ENCODE results near the gene ATP5F1A.
"Not testable (repeated sequence)": the region's sequence is repeated elsewhere in the genome, so short reads cannot be mapped to it uniquely, and the experiment has no call there.

Gene ATP5F1A

DNA sequence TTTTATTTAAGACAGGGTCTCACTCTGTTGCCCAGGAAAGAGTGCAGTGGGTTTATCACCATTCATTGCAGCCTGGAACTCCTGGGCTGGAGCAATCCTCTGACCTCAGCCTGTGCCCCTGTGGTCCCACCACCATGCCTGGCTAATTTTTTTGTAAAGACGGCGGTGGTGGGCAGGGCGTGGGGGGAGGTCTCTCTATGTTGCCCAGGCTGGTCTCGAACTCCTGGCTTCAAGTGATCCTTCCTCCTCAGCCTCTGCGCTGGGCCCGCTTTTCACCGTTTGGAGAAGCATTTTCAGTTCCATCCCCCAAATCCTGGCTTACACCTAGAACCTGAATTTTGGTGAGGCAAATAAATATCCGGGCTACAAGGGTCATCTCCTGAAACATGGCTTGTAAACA lies 1.4 kb upstream of the ATP5F1A start:
- Histone ChIP-seq H3K36me3 (peaks cover 8% of the 10 kb centered on the region), H3K27me3 (no peaks in the 10 kb centered on the region), H3K4me1 (no peaks in the 10 kb centered on the region), H3K4me3 (ENCODE audit: low read depth, low read length) (no peak overlapping the region), H3K9me3 (no peaks in the 10 kb centered on the region)
- DNase-seq = no peak
- TF ChIP-seq, protein P1, sequence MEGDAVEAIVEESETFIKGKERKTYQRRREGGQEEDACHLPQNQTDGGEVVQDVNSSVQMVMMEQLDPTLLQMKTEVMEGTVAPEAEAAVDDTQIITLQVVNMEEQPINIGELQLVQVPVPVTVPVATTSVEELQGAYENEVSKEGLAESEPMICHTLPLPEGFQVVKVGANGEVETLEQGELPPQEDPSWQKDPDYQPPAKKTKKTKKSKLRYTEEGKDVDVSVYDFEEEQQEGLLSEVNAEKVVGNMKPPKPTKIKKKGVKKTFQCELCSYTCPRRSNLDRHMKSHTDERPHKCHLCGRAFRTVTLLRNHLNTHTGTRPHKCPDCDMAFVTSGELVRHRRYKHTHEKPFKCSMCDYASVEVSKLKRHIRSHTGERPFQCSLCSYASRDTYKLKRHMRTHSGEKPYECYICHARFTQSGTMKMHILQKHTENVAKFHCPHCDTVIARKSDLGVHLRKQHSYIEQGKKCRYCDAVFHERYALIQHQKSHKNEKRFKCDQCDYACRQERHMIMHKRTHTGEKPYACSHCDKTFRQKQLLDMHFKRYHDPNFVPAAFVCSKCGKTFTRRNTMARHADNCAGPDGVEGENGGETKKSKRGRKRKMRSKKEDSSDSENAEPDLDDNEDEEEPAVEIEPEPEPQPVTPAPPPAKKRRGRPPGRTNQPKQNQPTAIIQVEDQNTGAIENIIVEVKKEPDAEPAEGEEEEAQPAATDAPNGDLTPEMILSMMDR (IDR thresholded peaks at IDR 0.05; ENCODE audit: low read depth, low read length) = no peak

DNA sequence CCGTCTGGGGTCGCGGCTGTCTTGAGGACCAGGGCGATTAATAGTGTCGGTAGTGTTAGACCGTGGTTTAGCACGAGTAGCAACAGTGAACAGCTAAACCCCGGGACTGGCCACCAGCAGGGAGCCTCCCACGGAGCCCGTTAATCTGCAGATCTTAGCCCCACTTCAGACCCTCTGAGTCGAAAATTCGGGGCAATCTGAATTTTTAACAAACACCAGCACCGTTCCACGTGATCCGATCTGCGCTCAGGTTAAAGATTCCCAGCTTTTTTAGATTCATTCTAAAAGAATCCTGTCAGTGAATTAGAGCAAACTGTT lies 479 bp upstream of the ATP5F1A start:
- DNase-seq = no peak
- TF ChIP-seq, protein P1 (IDR thresholded peaks at IDR 0.05; ENCODE audit: low read depth, low read length) = no peak
- Histone ChIP-seq H3K27me3 (no peaks in the 10 kb centered on the region), H3K4me3 (ENCODE audit: low read depth, low read length) (peak overlapping the region; percentile 89), H3K36me3 (peaks cover 12% of the 10 kb centered on the region), H3K9me3 (no peaks in the 10 kb centered on the region), H3K4me1 (no peaks in the 10 kb centered on the region)

DNA sequence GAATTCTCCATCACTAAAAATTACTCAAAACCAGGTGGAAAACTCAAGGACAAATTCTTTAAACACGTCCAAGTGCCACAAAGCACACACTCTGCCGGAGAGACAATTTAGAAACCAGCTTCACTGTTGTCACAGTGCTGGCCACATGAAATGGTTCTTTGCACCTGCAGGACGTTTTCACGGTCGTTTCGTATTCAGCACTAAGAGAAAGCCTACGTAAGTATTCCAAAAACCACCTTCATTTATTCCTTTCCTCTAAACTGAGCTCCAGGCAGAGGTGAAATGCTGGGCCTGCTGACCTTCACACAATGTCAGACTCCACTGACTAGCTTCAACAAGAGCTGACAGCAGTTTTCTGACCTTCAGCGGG lies 680 bp downstream of the ATP5F1A start:
- peak overlapping the region; percentile 89 for H3K4me3 ChIP-seq (ENCODE audit: low read depth, low read length)
- no peaks in the 10 kb centered on the region for H3K9me3 ChIP-seq
- H3K36me3 ChIP-seq = peaks cover 18% of the 10 kb centered on the region
- H3K4me1 ChIP-seq = no peaks in the 10 kb centered on the region
- TF ChIP-seq, protein P1 (IDR thresholded peaks at IDR 0.05; ENCODE audit: low read depth, low read length) = no peak
- DNase-seq = no peak
- no peaks in the 10 kb centered on the region for H3K27me3 ChIP-seq

DNA sequence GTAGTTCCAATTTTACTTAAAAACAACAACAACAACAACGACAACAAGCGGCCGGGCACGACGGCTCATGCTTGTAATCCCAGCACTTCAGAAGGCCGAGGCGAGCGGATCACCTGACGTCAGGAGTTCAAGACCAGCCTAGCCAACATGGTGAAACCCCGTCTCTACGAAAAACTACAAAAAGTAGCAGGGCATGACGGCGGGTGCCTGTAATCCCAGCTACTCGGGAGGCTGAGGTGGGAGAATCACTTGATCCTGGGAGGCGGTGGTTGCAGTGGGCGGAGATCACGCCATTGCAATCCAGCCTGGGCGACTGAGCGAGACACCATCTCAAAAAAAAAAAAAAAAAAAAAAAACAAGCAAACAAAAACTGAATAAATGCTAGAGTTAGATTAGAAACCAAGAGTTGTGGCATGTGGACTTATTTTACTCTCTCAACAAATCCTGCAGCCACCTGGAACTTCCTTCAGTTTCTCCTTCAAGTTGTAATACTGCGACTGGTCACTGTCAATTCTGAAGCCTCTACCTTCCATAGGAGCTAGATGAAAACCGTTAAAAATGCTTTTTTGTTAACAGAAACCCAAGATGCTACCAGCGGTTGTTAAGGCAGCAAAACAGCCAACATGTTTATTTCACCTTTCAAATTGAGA lies 1.3 kb downstream of the ATP5F1A start:
- peak overlapping the region; percentile 89 for H3K4me3 ChIP-seq (ENCODE audit: low read depth, low read length)
- DNase-seq = no peak
- H3K9me3 ChIP-seq = no peaks in the 10 kb centered on the region
- H3K36me3 ChIP-seq = peaks cover 19% of the 10 kb centered on the region
- TF ChIP-seq, protein P1 (IDR thresholded peaks at IDR 0.05; ENCODE audit: low read depth, low read length) = no peak
- no peaks in the 10 kb centered on the region for H3K4me1 ChIP-seq
- H3K27me3 ChIP-seq = no peaks in the 10 kb centered on the region

DNA sequence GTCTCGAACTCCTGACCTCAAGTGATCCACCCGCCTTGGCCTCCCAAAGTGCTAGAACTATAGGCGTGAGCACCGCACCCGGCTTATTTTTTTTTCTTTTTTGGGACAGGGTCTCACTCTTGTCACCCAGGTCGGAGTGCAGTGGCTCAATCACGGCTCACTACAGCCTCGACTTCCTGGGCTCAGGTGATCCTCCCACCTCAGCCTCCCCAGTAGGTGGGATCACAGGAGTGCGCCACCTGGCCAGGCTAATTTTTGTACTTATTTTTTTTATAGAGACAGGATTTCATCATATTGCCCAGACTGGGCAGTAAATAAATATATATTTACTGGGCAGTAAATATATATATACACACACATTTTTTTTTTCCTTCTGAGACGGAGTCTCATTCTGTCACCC lies 2.6 kb downstream of the ATP5F1A start:
- Histone ChIP-seq H3K27me3 (no peaks in the 10 kb centered on the region), H3K4me3 (ENCODE audit: low read depth, low read length) (no peak overlapping the region), H3K36me3 (peaks cover 31% of the 10 kb centered on the region), H3K9me3 (no peaks in the 10 kb centered on the region), H3K4me1 (no peaks in the 10 kb centered on the region)
- DNase-seq = no peak
- TF ChIP-seq, protein P1 (IDR thresholded peaks at IDR 0.05; ENCODE audit: low read depth, low read length) = no peak

DNA sequence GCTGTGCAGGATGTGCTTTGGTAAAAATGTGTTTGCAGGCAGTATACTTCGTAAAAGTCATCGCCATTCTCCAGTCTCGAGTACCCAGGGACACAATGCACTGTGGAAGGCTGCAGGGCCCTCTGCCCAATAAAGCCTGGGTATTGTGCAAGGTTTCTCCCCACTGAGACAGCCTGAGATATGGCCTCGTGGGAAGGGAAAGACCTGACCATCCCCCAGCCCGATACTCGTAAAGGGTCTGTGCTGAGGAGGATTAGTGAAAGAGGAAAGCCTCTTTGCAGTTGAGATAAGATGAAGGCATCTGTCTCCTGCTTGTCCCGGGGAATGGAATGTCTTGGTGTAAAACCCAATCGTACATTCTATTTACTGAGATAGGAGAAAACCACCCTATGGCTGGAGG lies 9.6 kb downstream of the ATP5F1A start:
- not testable (repeated sequence) for H3K4me3 ChIP-seq (ENCODE audit: low read depth, low read length); H3K9me3 ChIP-seq; H3K4me1 ChIP-seq; H3K27me3 ChIP-seq; DNase-seq
- peaks cover 70% of the 10 kb centered on the region for H3K36me3 ChIP-seq

DNA sequence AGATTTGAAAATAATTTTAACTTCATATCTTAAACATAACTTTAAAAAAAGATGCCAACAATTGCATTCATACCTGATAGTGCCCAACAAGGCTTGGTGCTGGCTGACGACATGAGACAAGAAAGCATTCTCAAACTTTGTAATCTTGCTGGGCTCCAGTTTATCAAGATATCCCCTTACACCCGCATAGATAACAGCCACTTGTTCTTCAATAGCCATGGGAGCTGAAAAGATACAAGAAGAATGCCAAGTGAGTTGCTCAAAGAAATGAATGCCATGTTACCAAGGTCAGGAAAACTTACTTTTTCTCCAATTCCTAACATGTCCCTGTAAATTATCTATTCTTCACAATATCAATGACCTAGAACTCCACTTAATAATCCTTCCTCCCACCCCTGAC lies 13.7 kb downstream of the ATP5F1A start:
- peaks cover 52% of the 10 kb centered on the region for H3K36me3 ChIP-seq
- no peaks in the 10 kb centered on the region for H3K27me3 ChIP-seq
- no peaks in the 10 kb centered on the region for H3K9me3 ChIP-seq
- no peak overlapping the region for H3K4me3 ChIP-seq (ENCODE audit: low read depth, low read length)
- TF ChIP-seq, protein P1 (IDR thresholded peaks at IDR 0.05; ENCODE audit: low read depth, low read length) = no peak
- H3K4me1 ChIP-seq = no peaks in the 10 kb centered on the region
- no peak for DNase-seq
